Gastroesophageal sphincter (tissue), 4 donors: ENCODE measurements around the gene HYI. TPM values are rescaled to one million over a fixed set of nuclear protein-coding genes. Genes with fewer than 3 reads are reported as not detected.
"Not testable (repeated sequence)": the region's sequence is repeated elsewhere in the genome, so short reads cannot be mapped to it uniquely, and the experiment has no call there.

ENCODE experiments used
- ATAC-seq: fragments of 150-250 bp; one replicate; pipeline ENCODE4 v1.9.1; 2016; ENCODE audit warnings: mild to moderate bottlenecking, moderate library complexity
- H3K27ac ChIP-seq, 4 donors: fragments of 200-600 bp; sonication (generic) in 3 of 4; 1 replicate in 3 of 4; 2 replicates in 1 of 4; pipeline ENCODE4 v1.5.1; 2016 to 2019
- H3K27me3 ChIP-seq: fragments of 200-600 bp; sonication (generic); one replicate; pipeline ENCODE4 v1.5.1; 2019
- H3K36me3 ChIP-seq, 2 donors: fragments of 200-600 bp; sonication (generic); one replicate each; pipeline ENCODE4 v1.5.1; 2019; ENCODE audit warnings: control low read depth in 1 of 2
- H3K4me1 ChIP-seq, 3 donors: fragments of 200-600 bp; sonication (generic); 1 replicate in 2 of 3; 2 replicates in 1 of 3; pipeline ENCODE4 v1.5.1; 2016 to 2019; ENCODE audit warnings: control low read depth in 2 of 3
- H3K4me3 ChIP-seq, 2 donors: fragments of 200-600 bp; sonication (generic); one replicate each; pipeline ENCODE4 v1.5.1; 2019; ENCODE audit warnings: mild to moderate bottlenecking in 1 of 2, moderate library complexity in 1 of 2
- H3K9me3 ChIP-seq, 3 donors: fragments of 200-600 bp; sonication (generic); one replicate each; pipeline ENCODE4 v1.5.1; 2017 to 2019; ENCODE audit warnings: control low read depth in 2 of 3
- CTCF ChIP-seq, 4 experiments: fragments of 200-600 bp in 2 of 4; fragments of 450-650 bp in 2 of 4; sonication (generic) in 1 of 4; IDR thresholded peaks; one replicate each; pipeline ENCODE4 v1.5.1; 2017 to 2019; ENCODE audit warnings: antibody characterized with exemption in 4 of 4, mild to moderate bottlenecking in 2 of 4, moderate library complexity in 2 of 4
- EP300 ChIP-seq: sonication (generic); formaldehyde crosslinking; IDR thresholded peaks from one replicate; pipeline ENCODE4 v1.6.1; 2017; ENCODE audit warnings: antibody characterized with exemption, mild to moderate bottlenecking
- POLR2A ChIP-seq, 2 donors: fragments of 450-650 bp; IDR thresholded peaks; one replicate each; pipeline ENCODE4 v1.6.1; 2017; ENCODE audit warnings: antibody characterized with exemption in 2 of 2, mild to moderate bottlenecking in 2 of 2, moderate library complexity in 1 of 2
- POLR2AphosphoS5 ChIP-seq: sonication (generic); formaldehyde crosslinking; IDR thresholded peaks from one replicate; pipeline ENCODE4 v1.6.1; 2017; ENCODE audit warnings: antibody characterized with exemption
- WGBS, 2 donors: methylation state at CpG; one replicate each; pipeline ENCODE4 v1.1.5; 2018; ENCODE audit warnings: low coverage in 1 of 2; 5-methylcytosine and 5-hydroxymethylcytosine counted together
- total RNA-seq, 4 donors: library from RNA; depleted of rRNA; stranded (reverse); fragments of >200 nt; gene quantifications; one replicate each; pipeline ENCODE4 v1.1.0, GENCODE V29; 2016

Gene HYI
- total RNA-seq, result 100 to 1,000 TPM in 1 of 4 donors, 10 to 100 TPM in 3; 29.4 to 116 (median 50.8) TPM

GRCh38 chr1:43453442-43454269, at the start of gene HYI:
TSS of gene HYI (minus strand) at chr1:43453931. CDS start at chr1:43453793, 138 bp downstream.
- Histone ChIP-seq H3K27ac (peak within 1 kb of the TSS; percentile 73 to 96 (median 94)), H3K9me3 (no peaks in the 10 kb centered on the region), H3K27me3 (no peaks in the 10 kb centered on the region), H3K4me1 (peaks cover 0 to 23% (median 4%) of the 10 kb centered on the region in 3 donors), H3K36me3 (peaks cover 0 to 36% of the 10 kb centered on the region in 2 donors), H3K4me3 (peak within 1 kb of the TSS; percentile 46 to 75)
- TF ChIP-seq POLR2A (IDR thresholded peaks at IDR 0.05) (peak; percentile 13 to 35), CTCF (IDR thresholded peaks at IDR 0.05) (no peak), POLR2AphosphoS5 (peak; percentile 31)
- peak; percentile 85 for ATAC-seq
- WGBS, 2 donors, result 1 to 11% methylated on average over 2 to 10 of the region's 87 CpGs

- not testable (repeated sequence) for H3K36me3 ChIP-seq, ATAC-seq, H3K4me1 ChIP-seq, H3K9me3 ChIP-seq, H3K27ac ChIP-seq, H3K4me3 ChIP-seq, H3K27me3 ChIP-seq
- no CpG with 5 or more reads among the region's 33 CpGs for WGBS, 2 donors
Measured at GRCh38 chr1:43501806-43502205, 48.1 kb upstream of the HYI start.

GRCh38 chr1:43499898-43500297, 46.2 kb upstream of the HYI start:
- H3K36me3 ChIP-seq, result no peaks in the 10 kb centered on the region
- TF ChIP-seq POLR2AphosphoS5, result no peak
- TF ChIP-seq CTCF (IDR thresholded peaks at IDR 0.05), result no peak
- TF ChIP-seq EP300, result no peak
- no peak for TF ChIP-seq POLR2A (IDR thresholded peaks at IDR 0.05)
- no peak for ATAC-seq

GRCh38 chr1:43495204-43495603, 41.5 kb upstream of the HYI start:
- Histone ChIP-seq H3K27me3 (no peaks in the 10 kb centered on the region), H3K36me3 (no peaks in the 10 kb centered on the region), H3K4me3 (no peak overlapping the region), H3K27ac (no peak overlapping the region), H3K9me3 (peaks cover 0 to 9% (median 0%) of the 10 kb centered on the region in 3 donors), H3K4me1 (no peaks in the 10 kb centered on the region)
- WGBS, 2 donors, result 85 to 88% methylated on average over 4 to 7 of the region's 7 CpGs
- ATAC-seq, result no peak
- no peak for TF ChIP-seq POLR2AphosphoS5
- no peak for TF ChIP-seq POLR2A (IDR thresholded peaks at IDR 0.05)
- TF ChIP-seq CTCF (IDR thresholded peaks at IDR 0.05), result no peak
- no peak for TF ChIP-seq EP300

More at GRCh38 chr1:43499898-43500297, 46.2 kb upstream of the HYI start:
- Histone ChIP-seq H3K4me3 (no peak overlapping the region), H3K27ac (no peak overlapping the region), H3K27me3 (no peaks in the 10 kb centered on the region), H3K9me3 (no peaks in the 10 kb centered on the region), H3K4me1 (no peaks in the 10 kb centered on the region)
- 60 to 71% methylated on average over 6 of the region's 6 CpGs for WGBS, 2 donors

GRCh38 chr1:43493661-43494450, 40.1 kb upstream of the HYI start:
- ATAC-seq, result no peak
- H3K27me3 ChIP-seq, result no peaks in the 10 kb centered on the region
- H3K36me3 ChIP-seq, result no peaks in the 10 kb centered on the region
- H3K4me1 ChIP-seq, result no peaks in the 10 kb centered on the region
- TF ChIP-seq CTCF (IDR thresholded peaks at IDR 0.05), result no peak
- TF ChIP-seq POLR2AphosphoS5, result no peak
- TF ChIP-seq POLR2A (IDR thresholded peaks at IDR 0.05), result no peak
- no peak for TF ChIP-seq EP300
- no peak overlapping the region for H3K27ac ChIP-seq
- WGBS, 2 donors, result 33 to 52% methylated on average over 11 of the region's 11 CpGs
- peaks cover 0 to 19% (median 0%) of the 10 kb centered on the region in 3 donors for H3K9me3 ChIP-seq
- no peak overlapping the region for H3K4me3 ChIP-seq
